ENCODE results near the gene CC2D2B.

GRCh38 chr10:95880704-95881103 is 27.1 kb upstream of the CC2D2B start:
- TF ChIP-seq ZNF274 (IDR thresholded peaks at IDR 0.05; ENCODE audit: low read depth, low read length) (no peak), YY1 (IDR thresholded peaks at IDR 0.05; ENCODE audit: insufficient read depth, insufficient read length) (no peak)

Data from NT2/D1 (cell line).